DMS53 treated with DMSO at 0.1 percent for 48 hours (cell line): Measurements from ENCODE around the gene GNAL.
"Not testable (repeated sequence)": the region's sequence is repeated elsewhere in the genome, so short reads cannot be mapped to it uniquely, and the experiment has no call there.

Source experiments
- DNase-seq: peaks from one replicate; lab custom pipeline; 2025; ENCODE audit not compliant: unreplicated experiment; lab: John Stamatoyannopoulos, UW

GNAL gene

DNA sequence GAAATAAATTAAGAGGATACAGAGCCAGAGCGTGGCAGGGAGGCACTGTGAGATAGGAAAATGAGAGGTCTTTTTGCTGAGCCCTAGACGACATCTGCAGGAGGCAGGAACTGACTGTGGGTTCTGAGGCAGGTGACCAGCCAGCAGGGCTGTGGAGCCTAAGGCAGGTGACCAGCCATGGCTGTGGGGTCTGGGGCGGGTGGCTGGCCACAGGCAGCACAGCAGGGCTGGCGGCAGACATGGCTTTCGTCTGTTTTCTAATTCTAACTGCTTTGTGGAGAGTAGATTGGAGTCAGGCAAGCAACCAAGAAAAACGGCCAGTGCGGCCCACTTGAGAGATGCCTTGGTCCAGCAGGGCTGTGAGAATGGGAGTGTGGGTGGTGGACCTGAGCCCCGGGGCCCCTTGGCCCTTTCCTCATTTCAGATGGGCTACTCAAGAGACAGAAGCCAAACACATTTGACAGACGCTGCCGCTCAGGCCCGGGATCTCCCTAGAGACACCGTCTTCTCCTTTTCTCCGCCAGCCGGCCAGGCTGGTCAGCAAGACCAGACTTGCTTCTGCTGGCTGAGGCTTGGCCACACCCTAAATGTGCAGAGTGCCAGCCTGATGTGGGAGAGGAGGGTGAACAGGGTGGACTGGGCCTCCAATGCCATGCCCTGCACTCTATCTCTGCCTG lies 19.7 kb upstream of the GNAL start:
- no peak for DNase-seq

- DNase-seq: no peak
These were observed 19.2 kb upstream of the GNAL start for GRCh38 chr18:11669948-11670275.

DNA sequence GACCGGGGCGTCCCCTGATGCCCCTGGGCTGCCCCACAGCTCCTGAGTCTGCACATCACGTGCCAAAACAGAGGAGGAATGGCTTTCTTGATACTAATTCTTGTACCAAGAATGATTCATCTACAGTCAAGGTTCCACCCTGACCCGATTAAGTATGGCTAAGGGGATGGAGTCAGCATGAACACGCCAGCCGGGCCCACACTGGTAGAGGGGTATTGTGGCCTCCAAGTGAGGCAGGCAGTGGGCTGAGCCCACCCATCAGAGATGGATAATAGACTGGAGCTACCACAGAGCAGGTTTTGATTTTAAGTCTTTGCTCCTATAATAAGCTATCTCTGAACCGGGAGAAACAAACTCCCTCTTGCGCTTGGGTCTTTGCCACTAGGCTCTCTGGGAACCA lies 17.9 kb upstream of the GNAL start:
- DNase-seq: no peak

- DNase-seq: no peak
These were observed 16.9 kb upstream of the GNAL start for GRCh38 chr18:11672198-11672597.

GRCh38 chr18:11672846-11673454 lies 16.1 kb upstream of the GNAL start:
- no peak for DNase-seq

DNA sequence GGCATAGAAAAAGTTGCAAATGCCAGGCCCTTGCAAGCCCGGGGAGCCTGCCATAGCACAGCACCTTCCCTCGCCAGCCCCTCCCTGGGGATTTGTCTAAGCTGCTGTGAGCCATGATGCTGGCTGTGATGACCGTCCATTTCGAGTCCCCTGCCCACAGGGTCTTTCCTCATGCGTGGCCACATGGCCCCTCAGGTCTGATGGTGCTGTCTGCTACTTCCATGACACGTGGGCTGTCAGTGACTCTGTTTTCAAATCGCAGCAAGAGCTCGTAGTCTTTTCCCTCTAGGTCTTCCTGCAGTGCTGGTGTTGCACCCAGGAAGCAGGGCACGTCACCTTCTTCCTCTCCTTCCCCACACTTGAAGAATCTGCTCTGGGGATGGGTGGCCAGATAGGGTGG lies 15.5 kb upstream of the GNAL start:
- no peak for DNase-seq

GRCh38 chr18:11674119-11674518 lies 14.9 kb upstream of the GNAL start:
- DNase-seq: no peak

GRCh38 chr18:11676386-11676785 lies 12.7 kb upstream of the GNAL start:
- DNase-seq: no peak

GRCh38 chr18:11676867-11677266 lies 12.2 kb upstream of the GNAL start:
- DNase-seq: no peak

GRCh38 chr18:11678211-11678610 lies 10.9 kb upstream of the GNAL start:
- no peak for DNase-seq

DNA sequence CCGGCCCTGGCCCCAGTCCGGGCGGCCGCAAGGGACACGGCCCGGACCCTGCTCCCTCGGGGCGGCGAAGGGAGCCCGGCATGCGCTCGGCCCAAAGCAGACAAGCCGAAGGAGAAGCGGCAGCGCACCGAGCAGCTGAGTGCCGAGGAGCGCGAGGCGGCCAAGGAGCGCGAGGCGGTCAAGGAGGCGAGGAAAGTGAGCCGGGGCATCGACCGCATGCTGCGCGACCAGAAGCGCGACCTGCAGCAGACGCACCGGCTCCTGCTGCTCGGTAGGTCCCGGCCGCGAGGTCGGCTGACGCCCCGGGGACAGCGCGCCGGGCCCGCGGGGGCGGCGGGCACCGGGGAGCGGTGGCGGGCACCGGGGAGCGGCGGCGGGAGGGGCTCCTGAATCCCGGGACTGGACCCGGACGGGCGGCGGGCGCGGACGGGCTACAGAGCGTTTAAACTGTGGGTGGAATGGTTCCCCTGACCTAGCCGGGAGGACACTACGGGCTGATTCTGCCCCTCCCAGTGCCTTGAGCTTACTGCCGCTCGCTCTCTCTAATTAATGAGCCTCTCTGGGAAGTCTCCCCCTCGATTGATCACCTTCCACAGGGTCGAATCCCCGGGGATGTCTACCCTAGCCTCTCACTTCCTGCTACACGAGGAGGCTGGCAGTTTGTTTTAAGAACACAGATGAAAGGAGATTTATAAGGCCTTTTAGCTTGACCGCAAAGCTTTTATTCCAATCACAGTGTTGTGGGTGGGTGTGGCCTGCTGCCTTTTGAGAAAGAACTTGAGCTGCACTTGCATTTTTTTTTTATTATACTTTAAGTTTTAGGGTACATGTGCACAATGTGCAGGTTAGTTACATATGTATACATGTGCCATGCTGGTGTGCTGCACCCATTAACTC lies 853 bp downstream of the GNAL start:
- peak; percentile 19 for DNase-seq

DNA sequence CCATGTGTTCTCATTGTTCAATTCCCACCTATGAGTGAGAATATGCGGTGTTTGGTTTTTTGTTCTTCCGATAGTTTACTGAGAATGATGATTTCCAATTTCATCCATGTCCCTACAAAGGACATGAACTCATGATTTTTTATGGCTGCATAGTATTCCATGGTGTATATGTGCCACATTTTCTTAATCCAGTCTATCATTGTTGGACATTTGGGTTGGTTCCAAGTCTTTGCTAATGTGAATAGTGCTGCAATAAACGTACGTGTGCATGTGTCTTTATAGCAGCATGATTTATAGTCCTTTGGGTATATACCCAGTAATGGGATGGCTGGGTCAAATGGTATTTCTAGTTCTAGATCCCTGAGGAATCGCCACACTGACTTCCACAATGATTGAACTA lies 1.6 kb downstream of the GNAL start:
- DNase-seq: not testable (repeated sequence)

DNA sequence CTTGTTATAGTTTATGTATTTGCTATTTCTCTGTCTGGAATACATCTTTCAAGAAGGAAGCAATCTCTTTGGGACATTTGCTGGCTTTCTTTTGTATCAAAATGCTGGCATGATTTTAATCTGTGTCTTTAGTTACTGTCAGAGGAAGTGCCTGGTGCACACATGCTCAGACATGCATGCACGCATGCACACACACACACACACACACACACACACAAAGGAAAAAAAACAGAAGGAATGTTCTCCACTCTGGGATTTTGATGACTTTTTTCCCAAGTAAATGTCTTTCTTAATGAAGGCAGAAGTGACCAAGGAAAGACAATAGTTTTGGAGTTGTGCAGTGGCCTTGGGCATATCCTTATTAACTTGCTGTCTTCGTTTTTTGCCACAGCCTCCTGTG lies 6.7 kb downstream of the GNAL start:
- no peak for DNase-seq

DNA sequence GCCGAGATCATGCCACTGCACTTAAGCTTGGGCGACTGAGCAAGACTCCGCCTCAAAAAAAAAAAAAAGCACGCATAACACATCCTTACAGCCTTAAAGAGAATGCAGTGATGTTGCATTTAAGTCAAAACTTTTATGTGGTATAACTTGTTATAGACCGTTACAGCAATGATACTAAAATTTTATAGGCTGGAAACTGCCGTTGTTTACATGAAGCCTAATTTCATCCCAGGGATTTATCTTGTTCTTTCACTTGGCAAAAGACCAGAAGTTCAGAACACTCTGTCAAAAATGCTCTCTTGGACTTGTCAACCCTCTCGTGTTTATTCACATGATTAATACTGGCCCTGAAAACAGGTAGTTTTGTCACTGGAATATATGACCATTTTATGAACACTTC lies 7.4 kb downstream of the GNAL start:
- DNase-seq: no peak

GRCh38 chr18:11700876-11701275 lies 11.8 kb downstream of the GNAL start:
- no peak for DNase-seq

DNA sequence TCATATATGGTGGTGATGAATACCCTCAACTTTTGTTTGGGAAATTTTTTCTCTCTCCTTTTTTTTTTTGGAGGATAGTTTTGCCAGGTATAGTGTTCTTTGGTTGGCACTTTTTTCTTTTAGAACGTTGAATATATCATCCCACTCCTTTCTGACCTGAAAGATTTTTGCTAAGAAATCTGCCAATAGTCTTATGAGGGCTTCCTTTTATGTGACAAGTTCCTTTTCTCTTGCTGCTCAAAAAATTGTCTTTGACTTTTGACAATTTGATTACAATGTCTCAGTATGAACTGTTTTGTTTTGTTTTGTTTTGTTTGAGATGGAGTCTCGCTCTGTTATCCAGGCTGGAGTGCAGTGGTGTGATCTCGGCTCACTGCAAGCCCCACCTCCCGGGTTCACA lies 21.5 kb downstream of the GNAL start:
- DNase-seq: no peak

DNA sequence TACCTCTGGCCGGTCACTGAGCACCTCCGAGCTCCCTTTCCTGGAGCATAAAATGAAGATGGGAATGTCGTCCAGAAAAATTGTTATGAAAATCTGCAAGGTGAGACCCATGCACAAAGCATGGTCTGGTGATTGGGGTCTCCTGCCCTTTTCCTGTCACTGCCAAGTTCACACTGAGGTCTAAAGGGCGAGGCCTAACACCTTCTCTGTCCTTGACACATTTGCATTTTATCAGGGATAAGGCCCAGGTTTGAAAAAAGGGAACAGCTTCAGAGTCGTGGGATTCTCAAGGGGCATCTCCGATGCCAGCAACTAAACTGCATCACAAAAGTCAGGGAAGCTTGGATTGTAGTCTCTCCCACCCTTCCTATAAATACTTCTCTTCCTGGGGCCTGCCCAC lies 24.7 kb downstream of the GNAL start:
- no peak for DNase-seq

DNA sequence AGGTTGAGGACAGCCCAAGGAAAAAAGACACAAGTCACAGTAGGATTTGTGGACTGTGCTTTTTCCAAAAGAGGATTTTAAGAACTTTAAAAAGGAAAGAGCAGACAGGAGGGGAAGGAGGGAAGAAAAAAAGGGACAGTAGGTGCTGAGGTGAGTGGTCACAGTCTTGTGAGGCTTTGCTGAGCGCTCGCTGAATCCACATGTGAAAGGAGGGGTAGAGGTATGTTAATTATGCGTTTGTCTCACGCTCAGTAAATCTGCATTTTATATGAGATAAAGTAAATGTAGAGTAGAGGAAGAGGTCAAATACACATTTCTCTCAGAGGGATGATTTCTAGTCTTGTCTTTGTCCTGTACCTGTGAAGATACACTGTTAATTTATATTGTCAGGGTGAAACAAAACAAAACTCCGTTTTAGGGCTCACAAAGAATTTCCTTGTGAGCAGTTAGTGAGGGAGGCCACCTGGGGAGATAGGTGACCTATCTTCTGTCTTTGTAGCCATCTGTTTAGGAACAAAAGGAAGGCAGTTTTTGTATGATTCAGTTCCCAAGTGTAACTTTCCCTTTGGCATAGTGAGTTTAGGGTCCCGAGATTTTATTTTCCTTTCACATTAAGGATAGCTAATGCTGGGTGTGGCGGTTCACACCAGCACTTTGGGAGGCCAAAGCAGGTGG lies 25.3 kb downstream of the GNAL start:
- DNase-seq: no peak

DNA sequence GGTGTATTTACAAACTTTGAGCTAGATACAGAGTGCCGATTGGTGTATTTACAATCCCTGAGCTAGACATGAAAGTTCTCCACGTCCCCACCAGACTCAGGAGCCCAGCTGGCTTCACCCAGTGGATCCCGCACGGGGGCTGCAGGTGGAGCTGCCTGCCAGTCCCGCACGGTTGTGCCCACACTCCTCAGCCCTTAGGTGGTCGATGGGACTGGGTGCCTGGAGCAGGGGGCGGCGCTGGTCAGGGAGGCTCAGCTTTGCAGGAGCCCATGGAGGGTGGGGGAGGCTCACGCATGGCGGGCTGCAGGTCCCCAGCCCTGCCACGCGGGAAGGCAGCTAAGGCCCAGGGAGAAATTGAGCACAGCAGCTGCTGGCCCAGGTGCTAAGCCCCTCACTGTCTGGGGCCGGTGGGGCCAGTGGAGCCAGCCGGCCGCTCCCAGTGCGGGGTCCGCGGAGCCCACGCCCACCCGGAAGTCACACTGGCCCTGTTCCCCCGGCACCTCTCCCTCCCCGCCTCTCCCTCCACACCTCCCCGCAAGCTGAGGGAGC lies 27.8 kb downstream of the GNAL start:
- not testable (repeated sequence) for DNase-seq

GRCh38 chr18:11719050-11719449 lies 30.0 kb downstream of the GNAL start:
- no peak for DNase-seq

GRCh38 chr18:11719621-11720020 lies 30.6 kb downstream of the GNAL start:
- no peak for DNase-seq
